ENCODE results near the gene AFG3L2. TPM values are rescaled to one million over a fixed set of nuclear protein-coding genes. Genes with fewer than 3 reads are reported as not detected.

The AFG3L2 gene
- total and polyA plus RNA-seq, 10 donors, result 16.0 to 42.4 (median 33.9) TPM

- Histone ChIP-seq H3K27me3 (replicated peaks in 1 of 7) (no peaks in the 10 kb centered on the region), H3K27ac (no peak overlapping the region), H3K4me1 (no peaks in the 10 kb centered on the region), H3K4me3 (no peak overlapping the region), H3K9me3 (no peaks in the 10 kb centered on the region), H3K36me3 (peaks cover 5 to 100% (median 90%) of the 10 kb centered on the region in 6 donors)
- intact Hi-C loops (cut with DNase I; ENCODE audit: low total_unique reads), result no loop called here
- 94 to 98% (median 96%) methylated on average over 5 of the region's 5 CpGs for WGBS, 5 donors
- TF ChIP-seq POLR2AphosphoS5 (IDR thresholded peaks at IDR 0.05), result no peak
- TF ChIP-seq POLR2A (IDR thresholded peaks at IDR 0.05), result no peak
- TF ChIP-seq, protein P1, sequence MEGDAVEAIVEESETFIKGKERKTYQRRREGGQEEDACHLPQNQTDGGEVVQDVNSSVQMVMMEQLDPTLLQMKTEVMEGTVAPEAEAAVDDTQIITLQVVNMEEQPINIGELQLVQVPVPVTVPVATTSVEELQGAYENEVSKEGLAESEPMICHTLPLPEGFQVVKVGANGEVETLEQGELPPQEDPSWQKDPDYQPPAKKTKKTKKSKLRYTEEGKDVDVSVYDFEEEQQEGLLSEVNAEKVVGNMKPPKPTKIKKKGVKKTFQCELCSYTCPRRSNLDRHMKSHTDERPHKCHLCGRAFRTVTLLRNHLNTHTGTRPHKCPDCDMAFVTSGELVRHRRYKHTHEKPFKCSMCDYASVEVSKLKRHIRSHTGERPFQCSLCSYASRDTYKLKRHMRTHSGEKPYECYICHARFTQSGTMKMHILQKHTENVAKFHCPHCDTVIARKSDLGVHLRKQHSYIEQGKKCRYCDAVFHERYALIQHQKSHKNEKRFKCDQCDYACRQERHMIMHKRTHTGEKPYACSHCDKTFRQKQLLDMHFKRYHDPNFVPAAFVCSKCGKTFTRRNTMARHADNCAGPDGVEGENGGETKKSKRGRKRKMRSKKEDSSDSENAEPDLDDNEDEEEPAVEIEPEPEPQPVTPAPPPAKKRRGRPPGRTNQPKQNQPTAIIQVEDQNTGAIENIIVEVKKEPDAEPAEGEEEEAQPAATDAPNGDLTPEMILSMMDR (IDR thresholded peaks at IDR 0.05 in 8 of 11, conservative IDR thresholded peaks at IDR 0.05 in 3 of 11), result no peak
- DNase-seq, result no peak
Observed at GRCh38 chr18:12352188-12352587, 24.8 kb downstream of the AFG3L2 start.

GRCh38 chr18:12347895-12348294 is 29.1 kb downstream of the AFG3L2 start:
- no peak overlapping the region for H3K4me3 ChIP-seq
- H3K27me3 ChIP-seq (replicated peaks in 1 of 7), result no peaks in the 10 kb centered on the region
- no peak for DNase-seq
- peaks cover 3 to 100% (median 95%) of the 10 kb centered on the region in 6 donors for H3K36me3 ChIP-seq
- TF ChIP-seq POLR2A (IDR thresholded peaks at IDR 0.05) (no peak), POLR2AphosphoS5 (IDR thresholded peaks at IDR 0.05) (no peak)
- TF ChIP-seq, protein P1 (IDR thresholded peaks at IDR 0.05 in 8 of 11, conservative IDR thresholded peaks at IDR 0.05 in 3 of 11), result no peak
- no peaks in the 10 kb centered on the region for H3K4me1 ChIP-seq
- no peak overlapping the region for H3K27ac ChIP-seq
- WGBS, 5 donors, result 86 to 90% (median 86%) methylated on average over 4 of the region's 4 CpGs
- no peaks in the 10 kb centered on the region for H3K9me3 ChIP-seq
- intact Hi-C loops (cut with DNase I; ENCODE audit: low total_unique reads), result no loop called here

- H3K27ac ChIP-seq, result no peak overlapping the region
- WGBS, 5 donors, result 91 to 97% (median 95%) methylated on average over 7 of the region's 7 CpGs
- no peaks in the 10 kb centered on the region for H3K27me3 ChIP-seq (replicated peaks in 1 of 7)
- H3K4me1 ChIP-seq, result no peaks in the 10 kb centered on the region
- peaks cover 5 to 100% (median 94%) of the 10 kb centered on the region in 6 donors for H3K36me3 ChIP-seq
- no peak for DNase-seq
- TF ChIP-seq POLR2AphosphoS5 (IDR thresholded peaks at IDR 0.05), result no peak
- TF ChIP-seq, protein P1 (IDR thresholded peaks at IDR 0.05 in 8 of 11, conservative IDR thresholded peaks at IDR 0.05 in 3 of 11), result no peak
- no peak for TF ChIP-seq POLR2A (IDR thresholded peaks at IDR 0.05)
- H3K9me3 ChIP-seq, result no peaks in the 10 kb centered on the region
- no peak overlapping the region for H3K4me3 ChIP-seq
- intact Hi-C loops (cut with DNase I; ENCODE audit: low total_unique reads), result no loop called here
Observed at GRCh38 chr18:12346240-12346565, 30.8 kb downstream of the AFG3L2 start.

- no peak for DNase-seq
- Histone ChIP-seq H3K4me1 (no peaks in the 10 kb centered on the region), H3K27ac (no peak overlapping the region), H3K4me3 (no peak overlapping the region), H3K36me3 (peaks cover 5 to 100% (median 91%) of the 10 kb centered on the region in 6 donors), H3K9me3 (no peaks in the 10 kb centered on the region), H3K27me3 (replicated peaks in 1 of 7) (no peaks in the 10 kb centered on the region)
- TF ChIP-seq POLR2A (IDR thresholded peaks at IDR 0.05) (no peak), POLR2AphosphoS5 (IDR thresholded peaks at IDR 0.05) (no peak)
- TF ChIP-seq, protein P1 (IDR thresholded peaks at IDR 0.05 in 8 of 11, conservative IDR thresholded peaks at IDR 0.05 in 3 of 11), result no peak
- intact Hi-C loops (cut with DNase I; ENCODE audit: low total_unique reads), result no loop called here
- WGBS, 5 donors, result 78 to 88% (median 87%) methylated on average over 13 of the region's 13 CpGs
Observed at GRCh38 chr18:12345491-12346239, 31.4 kb downstream of the AFG3L2 start.

Data from spleen (tissue), 11 donors.